ENCODE measurements around the gene BTBD9.

GRCh38 chr6:38481211-38481836 is 158.4 kb downstream of the BTBD9 start:
- TF ChIP-seq ZNF274 (IDR thresholded peaks at IDR 0.05; ENCODE audit: low read depth, low read length) = no peak
- TF ChIP-seq YY1 (IDR thresholded peaks at IDR 0.05; ENCODE audit: insufficient read depth, insufficient read length) = no peak
- no peak for TF ChIP-seq SUZ12 (IDR thresholded peaks at IDR 0.05; ENCODE audit: extremely low read depth, insufficient read depth, insufficient read length)

All from NT2/D1 (cell line).